Right forelimb (tissue), 1 donor: Measurements from ENCODE around the gene TRIM7.

Experiments used
- DNase-seq: peaks from one replicate; pipeline ENCODE4 v3.0.0-alpha.2; 2018

TRIM7 gene

GRCh38 chr5:181169459-181170236, 35.3 kb downstream of the TRIM7 start:
- peak; percentile 74 for DNase-seq

- peak; percentile 1 for DNase-seq
Observed at GRCh38 chr5:181168595-181169118, 36.3 kb downstream of the TRIM7 start.

- no peak for DNase-seq
Observed at GRCh38 chr5:181167814-181168488, 37.0 kb downstream of the TRIM7 start.

- DNase-seq = no peak
Observed at GRCh38 chr5:181166812-181167733, 37.9 kb downstream of the TRIM7 start.

GRCh38 chr5:181164076-181164952, 40.7 kb downstream of the TRIM7 start:
- no peak for DNase-seq

GRCh38 chr5:181163487-181164075, 41.4 kb downstream of the TRIM7 start:
- no peak for DNase-seq

- no peak for DNase-seq
Observed at GRCh38 chr5:181161534-181162175, 43.3 kb downstream of the TRIM7 start.

GRCh38 chr5:181160755-181161533, 44.1 kb downstream of the TRIM7 start:
- DNase-seq = peak; percentile 64

- DNase-seq = no peak
Observed at GRCh38 chr5:181160152-181160754, 44.7 kb downstream of the TRIM7 start.

GRCh38 chr5:181159286-181160151, 45.5 kb downstream of the TRIM7 start:
- DNase-seq = peak; percentile 91

GRCh38 chr5:181158869-181159268, 46.1 kb downstream of the TRIM7 start:
- DNase-seq = no peak

GRCh38 chr5:181156758-181157157, 48.2 kb downstream of the TRIM7 start:
- DNase-seq = no peak

GRCh38 chr5:181153814-181154213, 51.2 kb downstream of the TRIM7 start:
- DNase-seq = no peak

- no peak for DNase-seq
Observed at GRCh38 chr5:181152406-181152805, 52.6 kb downstream of the TRIM7 start.

- no peak for DNase-seq
Observed at GRCh38 chr5:181151146-181151545, 53.9 kb downstream of the TRIM7 start.

- no peak for DNase-seq
Observed at GRCh38 chr5:181149806-181150733, 54.9 kb downstream of the TRIM7 start.

- DNase-seq = no peak
Observed at GRCh38 chr5:181149355-181149754, 55.6 kb downstream of the TRIM7 start.
